Stimulated activated naive CD8-positive, alpha-beta T cell treated with anti-CD3 and anti-CD28 coated beads, Interleukin-15, Interleukin-2, amounts not matched to agents 100 U/mL and 50 U/mL, for 24 hours (primary cell): ENCODE data around the gene LAMC2.

ENCODE experiments used
- ATAC-seq: fragments of 150-1000 bp; cut with Tn5 transposase; one replicate; pipeline ENCODE4 v1.10.0; 2021
- DNase-seq: peaks from one replicate; pipeline ENCODE4 v3.0.0; 2021

Gene LAMC2

GRCh38 chr1:183287191-183287675 is 101.2 kb downstream of the LAMC2 start:
- DNase-seq (no peak), ATAC-seq (no peak)

- no peak for DNase-seq
- no peak for ATAC-seq
These were observed 102.5 kb downstream of the LAMC2 start for GRCh38 chr1:183288583-183288982.

- no peak for ATAC-seq
- DNase-seq = no peak
These were observed 103.0 kb downstream of the LAMC2 start for GRCh38 chr1:183289051-183289496.

- DNase-seq = no peak
- ATAC-seq = no peak
These were observed 104.6 kb downstream of the LAMC2 start for GRCh38 chr1:183290628-183291027.

GRCh38 chr1:183291216-183291762 is 105.2 kb downstream of the LAMC2 start:
- DNase-seq (no peak), ATAC-seq (no peak)

- ATAC-seq (no peak), DNase-seq (no peak)
These were observed 105.9 kb downstream of the LAMC2 start for GRCh38 chr1:183291802-183292514.

GRCh38 chr1:183293241-183293640 is 107.2 kb downstream of the LAMC2 start:
- no peak for DNase-seq
- ATAC-seq = no peak

GRCh38 chr1:183293876-183294275 is 107.8 kb downstream of the LAMC2 start:
- DNase-seq (no peak), ATAC-seq (no peak)
